Mesenteric fat pad (tissue), 1 donor: Measurements from ENCODE around the gene PPP6R2. TPM values are rescaled to one million over a fixed set of nuclear protein-coding genes. Genes with fewer than 3 reads are reported as not detected.

Source experiments
- DNase-seq: peaks from one replicate; pipeline ENCODE4 v3.0.0-alpha.2; 2020; ENCODE audit warnings: low spot score
- total RNA-seq: library from RNA; stranded (reverse); fragmentation: NEBNext Ultra II Directional; extraction: Animal tissue kit (Norgen Biotek cat#: 25700); gene quantifications from one replicate; pipeline ENCODE4 v1.2.1, GENCODE V29; 2021
- donor health status: DM: yes; HTN: yes; CAD: no.

Gene PPP6R2
- total RNA-seq, 1 donor from 2014 or later: 45.3 TPM

- no peak for DNase-seq
Measured at GRCh38 chr22:50305923-50306566, 37.1 kb upstream of the PPP6R2 start.

GRCh38 chr22:50306753-50307749 lies 36.1 kb upstream of the PPP6R2 start, which contains the start of gene PLXNB2:
PLXNB2 (minus strand) TSS chr22:50307646; CDS start chr22:50290584, 17,062 bp downstream.
- DNase-seq: no peak

GRCh38 chr22:50307890-50308596 lies 35.1 kb upstream of the PPP6R2 start:
- DNase-seq: no peak

GRCh38 chr22:50308597-50308935 lies 34.6 kb upstream of the PPP6R2 start:
- DNase-seq: no peak

- no peak for DNase-seq
Measured at GRCh38 chr22:50308986-50309600, 34.0 kb upstream of the PPP6R2 start.

- DNase-seq: no peak
Measured at GRCh38 chr22:50309601-50309991, 33.5 kb upstream of the PPP6R2 start.

- no peak for DNase-seq
Measured at GRCh38 chr22:50310031-50310722, 33.0 kb upstream of the PPP6R2 start.

GRCh38 chr22:50310949-50311444 lies 32.1 kb upstream of the PPP6R2 start:
- DNase-seq: no peak

- no peak for DNase-seq
Measured at GRCh38 chr22:50311606-50312351, 31.3 kb upstream of the PPP6R2 start.

- DNase-seq: no peak
Measured at GRCh38 chr22:50312371-50312770, 30.8 kb upstream of the PPP6R2 start.

GRCh38 chr22:50313021-50313420 lies 30.1 kb upstream of the PPP6R2 start:
- DNase-seq: no peak

GRCh38 chr22:50313600-50313999 lies 29.5 kb upstream of the PPP6R2 start:
- no peak for DNase-seq

- no peak for DNase-seq
Measured at GRCh38 chr22:50314081-50314454, 29.1 kb upstream of the PPP6R2 start.

GRCh38 chr22:50314455-50315288 lies 28.5 kb upstream of the PPP6R2 start:
- DNase-seq: peak; percentile 90

- no peak for DNase-seq
Measured at GRCh38 chr22:50315289-50316113, 27.6 kb upstream of the PPP6R2 start.

GRCh38 chr22:50316114-50317065 lies 26.7 kb upstream of the PPP6R2 start:
- peak; percentile 85 for DNase-seq

- DNase-seq: no peak
Measured at GRCh38 chr22:50317178-50317577, 25.9 kb upstream of the PPP6R2 start.
